Esophagus muscularis mucosa (tissue), 4 donors: ENCODE data around the gene IGBP1. TPM values are rescaled to one million over a fixed set of nuclear protein-coding genes. Genes with fewer than 3 reads are reported as not detected.

ENCODE experiments used
- DNase-seq: peaks from one replicate; pipeline ENCODE4 v3.0.0-alpha.2; 2017; ENCODE audit errors: extremely low spot score
- H3K27ac ChIP-seq, 4 donors: fragments of 200-600 bp; sonication (generic); replicated peaks in 1 of 4; 1 replicate in 3 of 4; 2 replicates in 1 of 4; pipeline ENCODE4 v1.5.1; 2016 to 2019; ENCODE audit warnings: mild to moderate bottlenecking in 1 of 4
- H3K27me3 ChIP-seq, 4 donors: fragments of 200-600 bp; sonication (generic); one replicate each; pipeline versions ENCODE4 v1.5.1 to v1.6.0; 2016 to 2019
- H3K36me3 ChIP-seq, 4 donors: fragments of 200-600 bp; sonication (generic); one replicate each; pipeline ENCODE4 v1.5.1; 2016 to 2019
- H3K4me1 ChIP-seq, 4 donors: fragments of 200-600 bp; sonication (generic); one replicate each; pipeline ENCODE4 v1.5.1; 2016 to 2019
- H3K4me3 ChIP-seq, 4 donors: fragments of 200-600 bp; sonication (generic); 1 replicate in 2 of 4; 2 replicates in 2 of 4; pipeline ENCODE4 v1.5.1; 2016 to 2019; ENCODE audit warnings: mild to moderate bottlenecking in 4 of 4, moderate library complexity in 1 of 4
- H3K9me3 ChIP-seq, 4 donors: fragments of 200-600 bp; sonication (generic); 1 replicate in 3 of 4; 2 replicates in 1 of 4; pipeline ENCODE4 v1.5.1; 2016 to 2019
- EP300 ChIP-seq: sonication (generic); formaldehyde crosslinking; IDR thresholded peaks from one replicate; pipeline ENCODE4 v1.6.1; 2017; ENCODE audit warnings: antibody characterized with exemption
- POLR2A ChIP-seq: fragments of 450-650 bp; IDR thresholded peaks from one replicate; pipeline ENCODE4 v1.6.1; 2017; ENCODE audit warnings: antibody characterized with exemption, moderate library complexity, mild to moderate bottlenecking, low read depth
- POLR2AphosphoS5 ChIP-seq, 2 donors: sonication (generic); formaldehyde crosslinking; IDR thresholded peaks; one replicate each; pipeline ENCODE4 v1.6.1; 2017; ENCODE audit warnings: antibody characterized with exemption in 2 of 2
- WGBS: methylation state at CpG from one replicate; pipeline ENCODE4 v1.1.5; 2018; 5-methylcytosine and 5-hydroxymethylcytosine counted together
- intact Hi-C: fragments of 100-400 bp; cut with DNase I; formaldehyde crosslinking; loops from one replicate; pipeline ENCODE4 v1.15.1; 2023
- total RNA-seq, 4 donors: library from RNA; depleted of rRNA; stranded (reverse); fragments of >200 nt; gene quantifications; one replicate each; pipeline versions ENCODE4 v1.1.0 to v1.2.1, GENCODE V29; 2016
- TF ChIP-seq, protein P1 (sequence below), 3 experiments: fragments of 200-600 bp in 2 of 3; fragments of 450-650 bp in 1 of 3; sonication (generic) in 2 of 3; IDR thresholded peaks; one replicate each; pipeline ENCODE4 v1.5.1; 2017 to 2019; ENCODE audit warnings: antibody characterized with exemption in 3 of 3, mild to moderate bottlenecking in 2 of 3, moderate library complexity in 1 of 3

Gene IGBP1
- total RNA-seq, 4 donors from 2014 or later = 48.2 to 69.0 (median 60.6) TPM

DNA sequence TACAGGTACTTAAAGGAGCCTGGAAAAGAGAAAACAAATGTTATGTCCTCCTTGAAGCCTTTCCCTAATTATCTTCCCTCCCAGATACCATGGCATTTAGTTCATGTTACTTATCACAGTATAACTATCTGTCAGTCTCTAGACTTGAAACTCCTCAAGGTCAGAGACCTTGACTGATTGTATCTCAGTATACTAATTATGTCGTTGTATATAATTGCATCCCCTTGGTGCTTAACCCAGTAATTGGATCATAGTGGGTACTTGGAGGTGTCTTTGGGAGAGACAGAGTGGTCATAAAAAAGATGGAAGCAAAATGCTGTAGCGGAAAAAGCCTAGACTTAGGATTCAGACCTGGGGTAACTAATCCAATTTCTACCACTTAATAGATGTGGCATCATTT, 8.1 kb downstream of the IGBP1 start:
- H3K4me3 ChIP-seq = no peak overlapping the region
- H3K36me3 ChIP-seq = peaks cover 0 to 7% (median 2%) of the 10 kb centered on the region in 4 donors
- 88% methylated on average over 2 of the region's 2 CpGs for WGBS
- intact Hi-C loops = no loop called here
- H3K27me3 ChIP-seq = no peaks in the 10 kb centered on the region
- no peak for DNase-seq
- H3K27ac ChIP-seq = no peak overlapping the region
- no peaks in the 10 kb centered on the region for H3K4me1 ChIP-seq
- TF ChIP-seq EP300 = no peak
- TF ChIP-seq, protein P1, sequence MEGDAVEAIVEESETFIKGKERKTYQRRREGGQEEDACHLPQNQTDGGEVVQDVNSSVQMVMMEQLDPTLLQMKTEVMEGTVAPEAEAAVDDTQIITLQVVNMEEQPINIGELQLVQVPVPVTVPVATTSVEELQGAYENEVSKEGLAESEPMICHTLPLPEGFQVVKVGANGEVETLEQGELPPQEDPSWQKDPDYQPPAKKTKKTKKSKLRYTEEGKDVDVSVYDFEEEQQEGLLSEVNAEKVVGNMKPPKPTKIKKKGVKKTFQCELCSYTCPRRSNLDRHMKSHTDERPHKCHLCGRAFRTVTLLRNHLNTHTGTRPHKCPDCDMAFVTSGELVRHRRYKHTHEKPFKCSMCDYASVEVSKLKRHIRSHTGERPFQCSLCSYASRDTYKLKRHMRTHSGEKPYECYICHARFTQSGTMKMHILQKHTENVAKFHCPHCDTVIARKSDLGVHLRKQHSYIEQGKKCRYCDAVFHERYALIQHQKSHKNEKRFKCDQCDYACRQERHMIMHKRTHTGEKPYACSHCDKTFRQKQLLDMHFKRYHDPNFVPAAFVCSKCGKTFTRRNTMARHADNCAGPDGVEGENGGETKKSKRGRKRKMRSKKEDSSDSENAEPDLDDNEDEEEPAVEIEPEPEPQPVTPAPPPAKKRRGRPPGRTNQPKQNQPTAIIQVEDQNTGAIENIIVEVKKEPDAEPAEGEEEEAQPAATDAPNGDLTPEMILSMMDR (IDR thresholded peaks at IDR 0.05) = no peak
- TF ChIP-seq POLR2AphosphoS5 (IDR thresholded peaks at IDR 0.05) = no peak
- no peaks in the 10 kb centered on the region for H3K9me3 ChIP-seq

DNA sequence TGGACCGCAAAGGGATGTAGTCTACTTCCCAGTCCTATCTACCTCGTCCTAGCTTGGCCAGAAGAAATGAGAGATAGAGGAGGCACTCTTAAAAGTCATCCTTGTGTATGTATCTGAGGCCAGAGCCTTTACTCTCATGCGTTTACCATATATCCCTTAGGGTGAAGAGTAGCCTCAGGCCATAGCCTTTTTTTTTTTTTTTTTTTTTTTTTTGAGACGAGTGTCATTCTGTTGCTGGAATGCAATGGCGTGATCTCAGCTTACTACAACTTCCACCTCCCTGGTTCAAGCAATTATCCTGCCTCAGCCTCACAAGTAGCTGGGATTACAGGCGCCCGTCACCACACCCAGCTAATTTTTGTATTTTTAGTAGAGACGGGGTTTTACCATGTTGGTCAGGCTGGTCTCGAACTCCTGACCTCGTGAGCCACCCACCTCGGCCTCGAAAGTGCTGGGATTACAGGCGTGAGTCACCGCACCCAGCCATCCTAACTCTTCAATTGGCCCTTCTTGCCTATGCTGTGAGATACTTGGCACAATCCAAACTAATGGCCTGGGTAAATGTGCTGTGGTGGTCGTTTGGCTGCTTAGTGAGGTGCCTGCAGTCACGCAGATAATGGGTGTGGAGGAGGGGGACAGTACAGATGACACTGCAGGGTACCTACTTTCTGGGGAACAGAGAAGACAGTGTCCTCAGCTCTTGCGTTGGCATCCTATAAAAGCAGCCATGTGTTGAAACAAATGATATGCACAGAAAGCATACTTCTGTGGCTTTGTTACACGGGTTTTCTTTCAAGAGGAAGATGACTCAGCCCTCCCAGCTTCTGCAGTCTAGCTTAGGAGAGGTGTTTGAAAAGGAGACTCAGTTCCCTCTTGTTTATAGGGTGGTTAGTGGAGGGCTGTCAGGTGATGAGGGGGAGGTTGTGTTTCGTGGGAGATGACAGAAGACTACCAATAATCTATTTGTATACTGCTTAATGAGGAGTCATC, 33.6 kb downstream of the IGBP1 start:
- no peak for TF ChIP-seq POLR2A
- no peak for TF ChIP-seq EP300
- TF ChIP-seq, protein P1 (IDR thresholded peaks at IDR 0.05) = no peak
- TF ChIP-seq POLR2AphosphoS5 (IDR thresholded peaks at IDR 0.05) = no peak
- Histone ChIP-seq H3K27me3 (no peaks in the 10 kb centered on the region), H3K4me3 (no peak overlapping the region), H3K9me3 (no peaks in the 10 kb centered on the region), H3K4me1 (peaks cover 0 to 9% (median 3%) of the 10 kb centered on the region in 4 donors), H3K36me3 (peaks cover 0 to 18% (median 5%) of the 10 kb centered on the region in 4 donors), H3K27ac (no peak overlapping the region)
- DNase-seq = no peak
- intact Hi-C loops = no loop called here
- WGBS = 78% methylated on average over 19 of the region's 19 CpGs

DNA sequence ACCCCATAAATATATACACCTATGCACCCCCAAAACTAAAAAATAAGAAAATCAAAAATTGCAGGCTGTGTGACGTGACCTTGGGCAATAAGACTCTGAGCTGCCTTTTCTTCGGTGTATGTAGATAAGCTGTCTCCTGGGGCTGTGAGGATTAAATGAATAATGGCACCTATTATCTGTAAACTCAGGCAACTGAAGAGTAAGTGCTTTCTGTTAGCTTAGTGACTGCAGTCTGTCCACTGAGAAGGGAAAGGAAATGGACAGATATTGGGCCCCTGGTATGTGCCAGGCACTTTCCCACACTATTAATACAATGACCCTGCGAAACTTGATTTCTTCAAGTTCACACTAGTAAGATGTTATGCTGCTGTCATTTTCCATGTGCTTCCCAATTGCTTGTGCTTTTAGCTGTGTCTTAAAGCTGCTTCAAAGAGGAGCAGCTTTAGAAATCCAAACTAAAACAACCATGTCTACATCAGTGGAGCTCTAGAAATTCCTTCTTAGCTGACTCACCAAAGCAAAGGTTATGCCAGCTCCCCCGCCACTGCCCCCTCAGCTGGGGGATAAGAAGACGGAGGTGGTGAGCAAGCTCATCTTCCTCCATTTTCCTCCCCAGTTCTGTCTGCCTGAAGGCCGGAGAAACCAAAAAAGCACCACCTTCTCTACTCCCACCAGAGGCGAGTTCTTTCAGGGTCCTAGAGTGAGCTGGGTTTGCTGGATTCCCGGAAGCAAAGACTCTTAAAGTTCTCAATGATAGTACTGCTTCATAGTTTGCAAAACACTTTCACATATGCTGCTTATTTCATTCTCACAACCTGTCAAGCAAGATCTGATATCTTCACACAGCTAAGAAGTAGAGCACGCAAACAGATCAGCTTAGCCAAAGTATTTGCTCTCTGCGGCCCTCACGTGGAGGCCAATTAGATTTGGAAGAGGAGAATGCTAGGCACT, 35.3 kb downstream of the IGBP1 start:
- TF ChIP-seq EP300 = no peak
- TF ChIP-seq POLR2A = no peak
- no peak for TF ChIP-seq POLR2AphosphoS5 (IDR thresholded peaks at IDR 0.05)
- TF ChIP-seq, protein P1 (IDR thresholded peaks at IDR 0.05) = no peak
- peaks cover 0 to 9% (median 3%) of the 10 kb centered on the region in 4 donors for H3K4me1 ChIP-seq
- no peaks in the 10 kb centered on the region for H3K9me3 ChIP-seq
- peaks cover 0 to 14% (median 5%) of the 10 kb centered on the region in 4 donors for H3K36me3 ChIP-seq
- DNase-seq = no peak
- H3K27ac ChIP-seq = peak overlapping the region; percentile 12 to 48 (median 32)
- 40% methylated on average over 11 of the region's 11 CpGs for WGBS
- H3K27me3 ChIP-seq = no peaks in the 10 kb centered on the region
- H3K4me3 ChIP-seq = peak overlapping the region in 1 of 4 donors; percentile 10
- intact Hi-C loops = no loop called here

DNA sequence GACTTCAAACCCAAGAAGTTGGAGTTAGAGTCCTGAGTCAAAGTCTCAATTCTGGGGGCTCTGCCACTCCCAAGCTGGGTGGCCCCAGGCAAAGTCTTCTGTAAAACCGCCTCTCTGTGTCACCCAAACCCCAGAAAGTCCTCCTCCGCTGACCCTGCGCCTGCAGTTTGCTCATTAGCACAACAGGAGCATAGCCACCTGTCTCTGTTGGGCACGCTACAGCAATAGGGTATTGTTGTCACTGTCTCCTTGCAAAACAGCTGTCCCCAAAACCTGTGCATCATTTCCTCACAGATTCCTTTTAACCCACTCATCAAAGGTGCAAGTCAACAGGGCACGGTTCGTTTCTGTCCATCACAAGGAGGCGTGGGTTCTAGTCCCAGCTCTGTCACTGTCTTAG, 36.0 kb downstream of the IGBP1 start:
- Histone ChIP-seq H3K4me3 (no peak overlapping the region), H3K4me1 (peaks cover 0 to 9% (median 3%) of the 10 kb centered on the region in 4 donors), H3K9me3 (no peaks in the 10 kb centered on the region), H3K27ac (peak overlapping the region in 2 of 4 donors; percentile 12 to 48), H3K36me3 (peaks cover 0 to 10% (median 5%) of the 10 kb centered on the region in 4 donors), H3K27me3 (no peaks in the 10 kb centered on the region)
- intact Hi-C loops = no loop called here
- TF ChIP-seq, protein P1 (IDR thresholded peaks at IDR 0.05) = no peak
- TF ChIP-seq POLR2A (no peak), EP300 (no peak), POLR2AphosphoS5 (IDR thresholded peaks at IDR 0.05) (no peak)
- no peak for DNase-seq
- 74% methylated on average over 7 of the region's 7 CpGs for WGBS
